GM12892 (cell line): ENCODE results near the gene SMC1A.
A peak's percentile ranks its signal among the peaks of the same experiment; 100 is the strongest.
"Not testable (repeated sequence)": the region's sequence is repeated elsewhere in the genome, so short reads cannot be mapped to it uniquely, and the experiment has no call there.

Source experiments
- DNase-seq: peaks from one replicate; pipeline ENCODE4 v3.0.0; 2011; ENCODE audit not compliant: insufficient read length
- FAIRE-seq: peaks from 2 replicates; lab custom pipeline; 2011; peaks lifted over from hg19 to GRCh38; lab: Jason Lieb, UNC
- POLR2A ChIP-seq: IDR thresholded peaks from 2 replicates; pipeline ENCODE4 v1.6.1; 2011; ENCODE audit warnings: low read depth, low read length, control low read depth
- POLR2AphosphoS5 ChIP-seq: IDR thresholded peaks from 2 replicates; pipeline ENCODE4 v1.6.1; 2011; ENCODE audit warnings: low read depth, low read length, control low read depth
- TAF1 ChIP-seq: IDR thresholded peaks from 2 replicates; pipeline ENCODE4 v1.6.1; 2011; ENCODE audit warnings: low read depth, mild to moderate bottlenecking, control low read depth, low read length, borderline replicate concordance

SMC1A gene

GRCh38 chrX:53440621-53441517 lies 18.4 kb upstream of the SMC1A start:
- FAIRE-seq (no peak), DNase-seq (no peak)
- TF ChIP-seq POLR2AphosphoS5, result no peak
- no peak for TF ChIP-seq POLR2A
- no peak for TF ChIP-seq TAF1

- TF ChIP-seq POLR2AphosphoS5, result no peak
- no peak for TF ChIP-seq TAF1
- TF ChIP-seq POLR2A, result no peak
- DNase-seq (no peak), FAIRE-seq (no peak)
Observed at GRCh38 chrX:53440101-53440500, 17.6 kb upstream of the SMC1A start.

GRCh38 chrX:53438832-53439230 lies 16.4 kb upstream of the SMC1A start:
- DNase-seq, result no peak
- TF ChIP-seq TAF1, result no peak
- no peak for TF ChIP-seq POLR2A
- no peak for TF ChIP-seq POLR2AphosphoS5
- FAIRE-seq, result no peak

- no peak for FAIRE-seq
- DNase-seq, result no peak
- TF ChIP-seq TAF1 (no peak), POLR2AphosphoS5 (no peak), POLR2A (no peak)
Observed at GRCh38 chrX:53438174-53438831, 15.8 kb upstream of the SMC1A start.

- DNase-seq (no peak), FAIRE-seq (peak; percentile 50)
- TF ChIP-seq TAF1 (no peak), POLR2A (no peak), POLR2AphosphoS5 (no peak)
Observed at GRCh38 chrX:53437206-53437605, 14.8 kb upstream of the SMC1A start.

- FAIRE-seq, result peak; percentile 99
- TF ChIP-seq POLR2A, result no peak
- TF ChIP-seq TAF1, result no peak
- TF ChIP-seq POLR2AphosphoS5, result no peak
- peak; percentile 67 for DNase-seq
Observed at GRCh38 chrX:53435997-53436396, 13.5 kb upstream of the SMC1A start.

- FAIRE-seq, result peak; percentile 91
- peak; percentile 79 for DNase-seq
- TF ChIP-seq POLR2AphosphoS5 (peak; percentile 60), POLR2A (peak; percentile 87), TAF1 (peak; percentile 59; the same call in 1 of the 2 replicates)
Observed at GRCh38 chrX:53433651-53434639, 11.5 kb upstream of the SMC1A start, which contains the start of gene HSD17B10. Gene HSD17B10 (minus strand): TSS chrX:53434370. CDS start chrX:53434345, 25 bp downstream.

- DNase-seq (no peak), FAIRE-seq (no peak)
- no peak for TF ChIP-seq POLR2A
- no peak for TF ChIP-seq POLR2AphosphoS5
- TF ChIP-seq TAF1, result no peak
Observed at GRCh38 chrX:53430231-53430630, 7.8 kb upstream of the SMC1A start.

- FAIRE-seq (no peak), DNase-seq (no peak)
- TF ChIP-seq POLR2AphosphoS5 (no peak), TAF1 (no peak), POLR2A (no peak)
Observed at GRCh38 chrX:53429755-53430154, 7.3 kb upstream of the SMC1A start.

- TF ChIP-seq POLR2A (no peak), TAF1 (no peak), POLR2AphosphoS5 (no peak)
- FAIRE-seq (no peak), DNase-seq (no peak)
Observed at GRCh38 chrX:53422861-53423306, 430 bp upstream of the SMC1A start, which contains the start of gene RIBC1. Gene RIBC1 (plus strand): TSS chrX:53422873. CDS start chrX:53426277, 3,404 bp downstream.

GRCh38 chrX:53421772-53422085 lies 725 bp downstream of the SMC1A start:
- no peak for DNase-seq
- FAIRE-seq, result no peak
- TF ChIP-seq POLR2AphosphoS5, result no peak
- TF ChIP-seq POLR2A, result no peak

- FAIRE-seq (no peak), DNase-seq (no peak)
- TF ChIP-seq POLR2A, result no peak; the same call in 1 of the 2 replicates
- TF ChIP-seq TAF1, result no peak
- no peak; the same call in 1 of the 2 replicates for TF ChIP-seq POLR2AphosphoS5
Observed at GRCh38 chrX:53421125-53421524, 1.3 kb downstream of the SMC1A start.

- FAIRE-seq, DNase-seq: not testable (repeated sequence)
Observed at GRCh38 chrX:53420351-53420750, 2.1 kb downstream of the SMC1A start.
